Medulla oblongata (tissue), 1 donor: Measurements from ENCODE around the gene MESP2.

ENCODE experiments used
- DNase-seq: peaks from one replicate; pipeline ENCODE4 v3.0.0-alpha.2; 2015; ENCODE audit errors: extremely low spot score

The MESP2 gene

GRCh38 chr15:89799918-89800498 is 23.9 kb downstream of the MESP2 start:
- no peak for DNase-seq

GRCh38 chr15:89801471-89802195 is 25.5 kb downstream of the MESP2 start:
- no peak for DNase-seq

- DNase-seq: no peak
Measured at GRCh38 chr15:89802231-89802928, 26.2 kb downstream of the MESP2 start.

- no peak for DNase-seq
Measured at GRCh38 chr15:89802986-89803824, 27.1 kb downstream of the MESP2 start.

GRCh38 chr15:89803941-89804800 is 28.0 kb downstream of the MESP2 start:
- no peak for DNase-seq

- no peak for DNase-seq
Measured at GRCh38 chr15:89805241-89806209, 29.4 kb downstream of the MESP2 start.

GRCh38 chr15:89806210-89806558 is 30.1 kb downstream of the MESP2 start:
- DNase-seq: no peak

- no peak for DNase-seq
Measured at GRCh38 chr15:89806559-89807550, 30.7 kb downstream of the MESP2 start.

GRCh38 chr15:89807689-89808088 is 31.6 kb downstream of the MESP2 start:
- no peak for DNase-seq

- DNase-seq: no peak
Measured at GRCh38 chr15:89808160-89808870, 32.2 kb downstream of the MESP2 start.

GRCh38 chr15:89809093-89809786 is 33.1 kb downstream of the MESP2 start:
- no peak for DNase-seq

GRCh38 chr15:89809787-89810148 is 33.6 kb downstream of the MESP2 start:
- DNase-seq: no peak

GRCh38 chr15:89810837-89811236 is 34.7 kb downstream of the MESP2 start:
- no peak for DNase-seq

GRCh38 chr15:89812011-89812846 is 36.1 kb downstream of the MESP2 start:
- no peak for DNase-seq

GRCh38 chr15:89812847-89813320 is 36.8 kb downstream of the MESP2 start:
- DNase-seq: no peak

GRCh38 chr15:89813381-89814111 is 37.4 kb downstream of the MESP2 start:
- no peak for DNase-seq
